ENCODE measurements around the gene SMG7.
A peak's percentile ranks its signal among the peaks of the same experiment; 100 is the strongest.

The SMG7 gene

GRCh38 chr1:183508694-183509093 lies 36.4 kb downstream of the SMG7 start:
- no peak for DNase-seq (ENCODE audit: low read depth in 2 of 2)

- DNase-seq (ENCODE audit: low read depth in 2 of 2), result no peak
Measured at GRCh38 chr1:183512450-183512849, 40.2 kb downstream of the SMG7 start.

GRCh38 chr1:183514235-183514634 lies 41.9 kb downstream of the SMG7 start:
- no peak for DNase-seq (ENCODE audit: low read depth in 2 of 2)

DNA sequence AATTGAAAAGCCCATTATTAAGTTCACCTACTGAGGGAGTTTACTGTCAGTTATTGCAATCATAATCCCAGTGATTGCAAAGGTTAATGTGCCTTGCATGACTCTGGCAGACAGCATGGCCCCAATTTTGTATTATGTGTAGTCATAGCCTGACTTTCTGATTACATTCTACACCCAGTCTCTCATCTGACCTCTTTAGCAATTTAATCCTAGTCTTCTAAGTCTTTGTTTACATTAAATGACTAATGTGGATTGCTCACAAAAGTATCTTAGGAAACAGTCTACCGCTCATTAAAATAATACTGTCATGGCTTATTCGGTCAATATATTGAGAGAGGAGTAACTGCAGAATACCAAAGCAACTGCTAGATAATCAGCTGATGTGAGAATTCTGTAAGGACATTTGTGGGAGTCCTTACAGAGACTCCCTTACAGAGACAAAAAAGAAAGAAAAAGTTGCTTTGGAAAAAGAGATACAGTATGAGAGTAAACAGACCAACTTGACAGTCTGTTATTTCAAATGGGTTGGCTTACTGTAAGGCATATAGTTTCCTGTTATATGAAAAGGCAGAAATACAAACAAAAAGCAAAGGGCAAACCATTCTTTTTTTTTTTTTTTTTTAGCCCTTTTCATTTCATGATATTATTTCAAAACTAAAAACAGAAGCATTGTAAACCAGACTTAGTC lies 42.8 kb downstream of the SMG7 start:
- peak; percentile 19 to 25 for DNase-seq (ENCODE audit: low read depth in 2 of 2)

GRCh38 chr1:183516725-183517124 lies 44.4 kb downstream of the SMG7 start:
- no peak for DNase-seq (ENCODE audit: low read depth in 2 of 2)

GRCh38 chr1:183517401-183517800 lies 45.1 kb downstream of the SMG7 start:
- no peak for DNase-seq (ENCODE audit: low read depth in 2 of 2)

DNA sequence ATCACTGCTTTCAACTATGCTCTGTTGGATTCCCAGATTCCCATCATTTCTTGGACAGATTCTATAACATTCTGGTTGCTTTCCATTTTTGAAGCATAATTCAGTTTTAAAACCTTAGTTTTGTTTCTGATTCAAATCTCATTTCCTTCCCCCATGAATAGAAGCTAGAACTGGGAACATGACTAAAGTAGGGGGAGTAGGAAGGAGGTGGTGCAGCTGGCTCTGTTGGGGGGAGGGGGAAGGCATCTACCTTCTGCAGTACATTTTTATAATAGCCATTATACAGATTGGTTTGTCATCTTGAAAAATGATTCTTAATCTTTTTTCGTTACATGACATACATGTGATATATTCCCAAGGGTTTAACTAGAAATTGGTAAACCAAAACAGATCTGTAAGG lies 48.1 kb downstream of the SMG7 start:
- no peak for DNase-seq (ENCODE audit: low read depth in 2 of 2)

GRCh38 chr1:183522104-183522503 lies 49.8 kb downstream of the SMG7 start:
- DNase-seq (ENCODE audit: low read depth in 2 of 2), result no peak

GRCh38 chr1:183528577-183528976 lies 56.3 kb downstream of the SMG7 start:
- no peak for DNase-seq (ENCODE audit: low read depth in 2 of 2)

- DNase-seq (ENCODE audit: low read depth in 2 of 2), result no peak
Measured at GRCh38 chr1:183533617-183534174, 61.4 kb downstream of the SMG7 start.

GRCh38 chr1:183537405-183537804 lies 65.1 kb downstream of the SMG7 start:
- DNase-seq (ENCODE audit: low read depth in 2 of 2), result no peak

- DNase-seq (ENCODE audit: low read depth in 2 of 2), result peak; percentile 25 to 32
Measured at GRCh38 chr1:183543619-183544204, 71.4 kb downstream of the SMG7 start.

DNA sequence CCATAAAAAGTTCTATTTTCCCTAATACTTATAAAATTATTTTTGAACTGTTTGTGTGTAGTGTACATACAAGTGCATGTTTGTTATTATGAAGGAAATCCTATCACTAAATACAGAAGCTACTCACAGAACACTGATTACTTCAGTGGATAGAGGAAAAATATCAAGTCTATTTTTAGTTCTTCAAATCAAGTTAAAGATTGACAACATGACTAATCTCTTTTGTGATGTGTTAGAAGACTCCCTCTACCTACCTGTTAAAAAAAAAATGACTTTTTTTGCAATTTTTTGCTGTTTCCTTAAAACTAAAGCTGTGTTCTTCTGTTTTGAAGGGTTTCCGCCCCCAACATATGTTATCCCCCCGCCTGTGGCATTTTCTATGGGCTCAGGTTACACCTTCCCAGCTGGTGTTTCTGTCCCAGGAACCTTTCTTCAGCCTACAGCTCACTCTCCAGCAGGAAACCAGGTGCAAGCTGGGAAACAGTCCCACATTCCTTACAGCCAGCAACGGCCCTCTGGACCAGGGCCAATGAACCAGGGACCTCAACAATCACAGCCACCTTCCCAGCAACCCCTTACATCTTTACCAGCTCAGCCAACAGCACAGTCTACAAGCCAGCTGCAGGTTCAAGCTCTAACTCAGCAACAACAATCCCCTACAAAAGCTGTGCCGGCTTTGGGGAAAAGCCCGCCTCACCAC lies 72.4 kb downstream of the SMG7 start:
- DNase-seq (ENCODE audit: low read depth in 2 of 2), result no peak

DNA sequence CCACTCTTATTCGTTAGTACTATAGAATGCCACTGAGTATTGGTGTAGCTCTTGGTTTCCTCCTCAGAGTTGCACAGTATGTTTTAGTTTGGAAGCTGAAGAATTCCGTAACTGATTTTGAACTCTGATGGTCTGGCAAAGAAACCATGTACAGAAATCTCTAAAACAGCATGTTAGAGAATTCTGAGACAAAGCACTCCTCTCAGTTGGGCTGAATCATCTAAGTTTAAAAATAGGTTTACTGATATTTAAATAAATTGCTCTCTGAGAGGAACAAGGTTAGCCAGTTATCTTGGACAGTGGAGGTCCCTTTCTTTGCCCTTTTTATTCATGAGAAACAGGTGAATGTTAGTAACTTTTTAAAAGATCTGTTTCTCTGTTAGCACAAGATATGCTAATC lies 74.1 kb downstream of the SMG7 start:
- no peak for DNase-seq (ENCODE audit: low read depth in 2 of 2)

DNA sequence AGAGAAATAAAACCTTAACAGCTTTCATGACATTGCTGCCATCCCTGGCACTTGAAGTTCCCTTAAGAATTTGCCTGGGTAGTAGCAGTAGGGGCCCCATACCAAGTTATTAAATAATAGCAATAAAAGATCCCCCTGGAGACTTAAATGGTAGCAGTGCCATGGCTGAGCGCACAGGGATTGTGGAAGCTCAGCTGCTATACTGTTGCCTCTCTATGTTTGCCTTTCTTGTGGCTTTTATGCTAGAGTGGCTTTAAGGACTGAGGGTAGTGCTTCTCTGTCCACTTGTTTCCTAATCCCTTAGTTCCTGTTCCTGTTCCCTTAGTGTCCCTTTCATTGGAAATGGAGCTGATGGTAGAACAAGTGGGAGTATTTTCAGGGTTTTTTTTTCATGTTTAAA lies 75.8 kb downstream of the SMG7 start:
- no peak for DNase-seq (ENCODE audit: low read depth in 2 of 2)

- no peak for DNase-seq (ENCODE audit: low read depth in 2 of 2)
Measured at GRCh38 chr1:183550915-183551314, 78.6 kb downstream of the SMG7 start.

GRCh38 chr1:183551924-183552323 lies 79.6 kb downstream of the SMG7 start:
- DNase-seq (ENCODE audit: low read depth in 2 of 2), result no peak

GRCh38 chr1:183552441-183552840 lies 80.1 kb downstream of the SMG7 start:
- no peak for DNase-seq (ENCODE audit: low read depth in 2 of 2)

DNA sequence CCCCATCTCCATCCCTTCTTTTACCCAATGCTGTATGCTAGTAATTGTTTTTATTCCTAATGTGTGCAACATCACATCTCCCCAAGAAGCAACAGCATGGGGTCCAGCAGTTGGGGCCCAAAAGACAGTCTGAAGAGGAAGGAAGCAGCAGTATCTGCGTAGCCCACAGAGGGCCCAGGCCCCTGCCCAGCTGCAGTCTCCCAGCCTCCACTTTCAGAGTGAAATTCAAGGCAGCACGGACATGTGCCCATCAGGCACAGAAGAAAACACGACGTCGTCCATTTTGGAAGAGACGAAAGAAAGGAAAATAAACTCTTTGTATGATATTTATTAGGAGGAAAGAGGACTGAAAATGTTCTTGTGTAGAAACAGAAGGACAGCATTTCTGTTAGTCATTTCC lies 80.6 kb downstream of the SMG7 start:
- no peak for DNase-seq (ENCODE audit: low read depth in 2 of 2)

- DNase-seq (ENCODE audit: low read depth in 2 of 2), result no peak
Measured at GRCh38 chr1:183553331-183553730, 81.0 kb downstream of the SMG7 start.

- no peak for DNase-seq (ENCODE audit: low read depth in 2 of 2)
Measured at GRCh38 chr1:183553764-183554163, 81.5 kb downstream of the SMG7 start.

- no peak for DNase-seq (ENCODE audit: low read depth in 2 of 2)
Measured at GRCh38 chr1:183554577-183554976, 82.3 kb downstream of the SMG7 start.

GRCh38 chr1:183559061-183559460 lies 86.8 kb downstream of the SMG7 start:
- DNase-seq (ENCODE audit: low read depth in 2 of 2), result no peak

Data from fibroblast of skin of left biceps (primary cell).